Retinal pigment epithelial cell (primary cell): ENCODE results near the gene ZNF24.

Experiments used
- DNase-seq: peaks from one replicate; pipeline ENCODE4 v3.0.0-alpha.2; 2010; ENCODE audit warnings: low read depth
- H3K4me3 ChIP-seq: 2 replicates; pipeline ENCODE4 v1.5.1; 2011; ENCODE audit warnings: mild to moderate bottlenecking, low read length, control low read depth, moderate library complexity
- CTCF ChIP-seq: conservative IDR thresholded peaks from 2 replicates; pipeline ENCODE4 v1.5.1; 2011; ENCODE audit warnings: low read depth, low read length, control low read depth, inconsistent platforms

The ZNF24 gene

GRCh38 chr18:35343488-35343935 is 708 bp downstream of the ZNF24 start:
- DNase-seq: no peak
- H3K4me3 ChIP-seq: peak overlapping the region; percentile 88
- TF ChIP-seq CTCF: no peak

- no peak for DNase-seq
- TF ChIP-seq CTCF: no peak
- H3K4me3 ChIP-seq: no peak overlapping the region
Observed at GRCh38 chr18:35337286-35337685, 6.9 kb downstream of the ZNF24 start.

DNA sequence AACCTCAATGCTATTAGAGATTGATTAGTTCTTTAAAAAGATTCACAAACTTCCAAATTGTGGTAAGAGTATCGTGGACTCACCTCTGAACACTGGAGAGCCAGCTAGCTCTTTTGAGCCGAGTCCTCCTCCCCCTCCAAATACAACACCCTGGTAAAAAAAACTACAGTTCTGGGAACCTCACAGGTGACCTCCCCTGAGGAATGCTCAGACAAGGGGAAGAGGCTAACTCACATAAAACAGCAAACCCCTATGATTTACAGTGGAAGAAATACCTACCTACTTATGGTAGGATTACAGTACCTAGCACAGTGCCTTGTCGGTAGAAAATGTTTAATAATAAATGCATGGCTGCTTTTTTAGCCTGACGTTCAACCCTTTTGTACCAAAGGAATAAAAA is 8.4 kb downstream of the ZNF24 start:
- TF ChIP-seq CTCF: no peak
- no peak for DNase-seq
- no peak overlapping the region for H3K4me3 ChIP-seq

- no peak for TF ChIP-seq CTCF
- H3K4me3 ChIP-seq: no peak overlapping the region
- no peak for DNase-seq
Observed at GRCh38 chr18:35334821-35335220, 9.4 kb downstream of the ZNF24 start.

DNA sequence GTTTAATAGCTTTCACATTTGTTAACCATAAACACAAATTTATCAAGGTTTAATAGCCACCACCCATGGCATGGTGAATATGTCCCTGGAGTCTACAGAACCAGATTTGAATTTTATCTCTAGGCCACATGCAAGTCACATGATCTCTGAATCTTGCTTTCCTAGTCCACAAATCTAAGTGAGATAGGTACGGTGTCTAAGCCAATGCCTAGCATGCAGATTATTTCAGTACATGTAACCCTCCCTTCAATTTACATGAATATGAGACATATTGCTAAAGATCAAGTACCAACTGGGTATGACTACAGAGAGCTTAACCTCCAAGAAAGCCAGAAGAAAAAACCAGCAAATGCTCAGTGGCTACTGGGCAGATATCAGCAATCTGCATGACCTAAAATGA is 10.0 kb downstream of the ZNF24 start:
- TF ChIP-seq CTCF: no peak
- DNase-seq: no peak
- H3K4me3 ChIP-seq: no peak overlapping the region

GRCh38 chr18:35331367-35332087 is 12.7 kb downstream of the ZNF24 start:
- no peak for TF ChIP-seq CTCF
- H3K4me3 ChIP-seq: no peak overlapping the region
- no peak for DNase-seq

GRCh38 chr18:35328868-35329267 is 15.4 kb downstream of the ZNF24 start:
- TF ChIP-seq CTCF: no peak
- H3K4me3 ChIP-seq: no peak overlapping the region
- no peak for DNase-seq
